Endothelial cell of umbilical vein (primary cell): ENCODE results near the gene ZNF223. TPM values are rescaled to one million over a fixed set of nuclear protein-coding genes. Genes with fewer than 3 reads are reported as not detected.

Experiments
- BruUV-seq: library from RNA; stranded (reverse); fragments of 400-500 nt; replicated peaks from 2 replicates; lab custom pipeline; 2021; lab: Mats Ljungman, UMichigan
- CTCF ChIA-PET: fragments of 300-600, 350-600 bp; sonication (Branson Sonifier 250); formaldehyde crosslinking; loops from one replicate; lab custom pipeline; 2021; ENCODE audit warnings: antibody characterized with exemption, inconsistent platforms; lab: Charles Lee
- POLR2A ChIA-PET: fragments of 300-600, 350-600 bp; sonication (Branson Sonifier 250); formaldehyde crosslinking; loops from one replicate; lab custom pipeline; 2021; ENCODE audit warnings: antibody characterized with exemption, inconsistent platforms; lab: Charles Lee
- DNase-seq: peaks from one replicate; pipeline ENCODE4 v3.0.0-alpha.2; 2011; ENCODE audit warnings: low read depth, low spot score
- FAIRE-seq: peaks from 2 replicates; lab custom pipeline; 2011; peaks lifted over from hg19 to GRCh38; lab: Jason Lieb, UNC
- H2AFZ ChIP-seq: 2 replicates; pipeline ENCODE4 v1.6.0; 2012; ENCODE audit warnings: low read depth, low read length, control low read depth, inconsistent platforms
- H3K27ac ChIP-seq: 2 replicates; pipeline ENCODE4 v1.5.1; 2011; ENCODE audit warnings: low read depth, mild to moderate bottlenecking, control low read depth, low read length, moderate library complexity; ENCODE audit not compliant: insufficient read depth
- H3K27me3 ChIP-seq, 2 experiments: 2 replicates each; pipeline versions ENCODE4 v1.6.0 to v1.6.1; 2011; ENCODE audit warnings: low read length in 2 of 2, mixed read lengths in 1 of 2; ENCODE audit not compliant: control insufficient read depth in 2 of 2, insufficient read depth in 2 of 2
- H3K36me3 ChIP-seq, 2 experiments: 2 replicates in 1 of 2; 3 replicates in 1 of 2; pipeline ENCODE4 v1.5.1; 2011; ENCODE audit warnings: low read length in 2 of 2, mild to moderate bottlenecking in 1 of 2, moderate library complexity in 1 of 2; ENCODE audit not compliant: control insufficient read depth in 2 of 2, insufficient read depth in 2 of 2; ENCODE audit errors: extremely low read depth in 1 of 2
- H3K4me1 ChIP-seq: 3 replicates; pipeline ENCODE4 v1.5.1; 2011; ENCODE audit warnings: mild to moderate bottlenecking, low read length; ENCODE audit not compliant: control insufficient read depth, insufficient read depth; ENCODE audit errors: extremely low read depth
- H3K4me2 ChIP-seq: 2 replicates; pipeline ENCODE4 v1.6.1; 2011; ENCODE audit warnings: low read length, control low read depth, mixed read lengths; ENCODE audit not compliant: insufficient read depth
- H3K4me3 ChIP-seq, 3 experiments: fragments of 200-600 bp in 1 of 3; sonication (generic), shearing (Covaris generic) in 1 of 3; replicated peaks in 1 of 3; 2 replicates each; pipeline ENCODE4 v1.5.1; 2011 to 2016; ENCODE audit warnings: control low read depth in 3 of 3, low read length in 3 of 3, mild to moderate bottlenecking in 2 of 3, inconsistent platforms in 1 of 3, low read depth in 1 of 3, moderate library complexity in 1 of 3; ENCODE audit not compliant: insufficient read depth in 1 of 3
- H3K79me2 ChIP-seq: 2 replicates; pipeline ENCODE4 v1.6.0; 2012; ENCODE audit warnings: low read length, inconsistent platforms; ENCODE audit not compliant: control insufficient read depth, insufficient read depth
- H3K9ac ChIP-seq: replicated peaks from 2 replicates; pipeline ENCODE3; 2011; ENCODE audit warnings: low read length, control low read depth; ENCODE audit not compliant: insufficient read depth; ENCODE audit errors: extremely low read depth
- H3K9me1 ChIP-seq: replicated peaks from 3 replicates; pipeline ENCODE4 v1.6.0; 2011; ENCODE audit warnings: mild to moderate bottlenecking, low read length; ENCODE audit not compliant: control insufficient read depth, insufficient read depth; ENCODE audit errors: extremely low read depth
- H3K9me3 ChIP-seq: replicated peaks from 2 replicates; pipeline ENCODE4 v1.5.1; 2012; ENCODE audit warnings: low read length, inconsistent platforms; ENCODE audit not compliant: control insufficient read depth, insufficient read depth
- H4K20me1 ChIP-seq: replicated peaks from 2 replicates; pipeline ENCODE3; 2011; ENCODE audit warnings: mild to moderate bottlenecking, low read length; ENCODE audit not compliant: control insufficient read depth, insufficient read depth; ENCODE audit errors: extremely low read depth
- EZH2 ChIP-seq: IDR thresholded peaks from 2 replicates; pipeline ENCODE4 v1.6.1; 2012; ENCODE audit warnings: borderline replicate concordance, low read depth, mild to moderate bottlenecking, moderate library complexity, low read length, inconsistent platforms; ENCODE audit not compliant: severe bottlenecking
- JUN ChIP-seq: IDR thresholded peaks from 2 replicates; pipeline ENCODE4 v1.6.1; 2011; ENCODE audit warnings: borderline replicate concordance, low read depth; ENCODE audit not compliant: insufficient read length, insufficient read depth
- MYC ChIP-seq: IDR thresholded peaks from one replicate; pipeline ENCODE4 v1.6.1; 2011; ENCODE audit warnings: mild to moderate bottlenecking, low read depth, low read length
- POLR2A ChIP-seq: IDR thresholded peaks from 2 replicates; pipeline ENCODE4 v1.6.1; 2012; ENCODE audit warnings: low read depth, mild to moderate bottlenecking, control low read depth, low read length
- POLR2AphosphoS5 ChIP-seq: IDR thresholded peaks from 2 replicates; pipeline ENCODE4 v1.6.1; 2012; ENCODE audit warnings: low read depth, mild to moderate bottlenecking, control low read depth, low read length, moderate library complexity; ENCODE audit not compliant: insufficient read depth
- dilution Hi-C: fragments of 300-500 bp; cut with MboI; formaldehyde crosslinking; loops from one replicate; pipeline ENCODE4 v1.15.0; 2019; ENCODE audit warnings: low sequenced_read_pairs; ENCODE audit not compliant: extremely low pct_ligation_motif_present
- intact Hi-C: fragments of 100-400 bp; cut with micrococcal nuclease; formaldehyde crosslinking; loops from one replicate; pipeline ENCODE4 v1.10.0; 2022
- polyA plus RNA-seq, 4 experiments: library from polyadenylated mRNA; depleted of rRNA in 3 of 4; stranded (reverse) in 3 of 4; unstranded in 1 of 4; fragments of >200 nt; gene quantifications; 2 replicates each; pipeline versions ENCODE4 v1.2.1 to v1.2.3, GENCODE V29; 2011 to 2012; ENCODE audit warnings: missing spikeins in 1 of 4
- total RNA-seq: library from RNA; stranded (reverse); gene quantifications from 2 replicates; pipeline ENCODE4 v1.2.3, GENCODE V29; 2021

The ZNF223 gene
- total and polyA plus RNA-seq, 2 donors (not counting 3 experiments of a cell fraction or from before 2014, with no cell fraction given) = 1.6 to 3.7 TPM

GRCh38 chr19:44010468-44010867 is 41.4 kb upstream of the ZNF223 start:
- H4K20me1 ChIP-seq = no peaks in the 10 kb centered on the region
- no peak overlapping the region for H3K27ac ChIP-seq
- ChIA-PET CTCF (no interaction called here), POLR2A (no interaction called here)
- intact Hi-C loops (no loop called here), dilution Hi-C loops (no loop called here)
- no peak for DNase-seq
- no TSS peak for BruUV-seq
- H2AFZ ChIP-seq = no peak overlapping the region
- no peak overlapping the region for H3K4me3 ChIP-seq
- H3K4me1 ChIP-seq = no peaks in the 10 kb centered on the region
- TF ChIP-seq POLR2A (no peak), POLR2AphosphoS5 (no peak), MYC (no peak), JUN (no peak)
- H3K4me2 ChIP-seq = no peak overlapping the region
- no peaks in the 10 kb centered on the region for H3K27me3 ChIP-seq
- H3K9me3 ChIP-seq = peaks cover 11% of the 10 kb centered on the region
- H3K36me3 ChIP-seq = peaks cover 22 to 27% of the 10 kb centered on the region in 2 experiments
- no peak for FAIRE-seq
- H3K79me2 ChIP-seq = no peaks in the 10 kb centered on the region
- H3K9ac ChIP-seq = no peak overlapping the region
- no peaks in the 10 kb centered on the region for H3K9me1 ChIP-seq

GRCh38 chr19:44019498-44019897 is 32.3 kb upstream of the ZNF223 start:
- Histone ChIP-seq H3K9ac (no peak overlapping the region), H3K9me1 (no peaks in the 10 kb centered on the region), H3K79me2 (no peaks in the 10 kb centered on the region), H3K4me3 (no peak overlapping the region), H4K20me1 (no peaks in the 10 kb centered on the region), H3K27me3 (peaks cover 2 to 3% of the 10 kb centered on the region in 2 experiments), H3K27ac (no peak overlapping the region), H3K9me3 (no peaks in the 10 kb centered on the region), H2AFZ (no peak overlapping the region), H3K36me3 (no peaks in the 10 kb centered on the region), H3K4me1 (no peaks in the 10 kb centered on the region), H3K4me2 (no peak overlapping the region)
- dilution Hi-C loops = no loop called here
- FAIRE-seq (no peak), DNase-seq (no peak)
- no TSS peak for BruUV-seq
- ChIA-PET POLR2A (no interaction called here), CTCF (no interaction called here)
- intact Hi-C loops = no loop called here
- no peak for TF ChIP-seq EZH2
